Ishikawa (cell line): Measurements from ENCODE around the gene FSCN2.

Experiments
- CEBPB ChIP-seq: IDR thresholded peaks from 2 replicates; pipeline ENCODE4 v1.6.1; 2012
- CREB1 ChIP-seq: IDR thresholded peaks from 2 replicates; pipeline ENCODE4 v1.6.1; 2012; ENCODE audit warnings: low read depth
- EGR1 ChIP-seq: IDR thresholded peaks from 2 replicates; pipeline ENCODE4 v1.6.1; 2012
- EP300 ChIP-seq: IDR thresholded peaks from 2 replicates; pipeline ENCODE4 v1.6.1; 2012; ENCODE audit warnings: borderline replicate concordance
- FOXM1 ChIP-seq: IDR thresholded peaks from 2 replicates; pipeline ENCODE4 v1.6.1; 2012; ENCODE audit warnings: low read depth, borderline replicate concordance
- NFIC ChIP-seq: IDR thresholded peaks from 2 replicates; pipeline ENCODE4 v1.6.1; 2012
- RAD21 ChIP-seq: IDR thresholded peaks from 2 replicates; pipeline ENCODE4 v1.6.1; 2012; ENCODE audit warnings: low read depth
- TAF1 ChIP-seq: IDR thresholded peaks from 2 replicates; pipeline ENCODE4 v1.6.1; 2012; ENCODE audit warnings: low read depth, mild to moderate bottlenecking
- TCF12 ChIP-seq: IDR thresholded peaks from 2 replicates; pipeline ENCODE4 v1.6.1; 2012; ENCODE audit warnings: low read depth
- TEAD4 ChIP-seq: IDR thresholded peaks from 2 replicates; pipeline ENCODE4 v1.6.1; 2012
- YY1 ChIP-seq: IDR thresholded peaks from 2 replicates; pipeline ENCODE4 v1.6.1; 2012; ENCODE audit warnings: low read depth
- ZBTB7A ChIP-seq: IDR thresholded peaks from 2 replicates; pipeline ENCODE4 v1.6.1; 2012; ENCODE audit warnings: low read depth
- TF ChIP-seq, protein P1 (sequence below): IDR thresholded peaks from 2 replicates; pipeline ENCODE4 v1.6.1; 2012
- TF ChIP-seq, protein P2 (sequence below): IDR thresholded peaks from 2 replicates; pipeline ENCODE4 v1.6.1; 2012; ENCODE audit warnings: low read depth, mild to moderate bottlenecking
- TF ChIP-seq, protein P3 (sequence below): IDR thresholded peaks from 2 replicates; pipeline ENCODE4 v1.6.1; 2012

Gene FSCN2

DNA sequence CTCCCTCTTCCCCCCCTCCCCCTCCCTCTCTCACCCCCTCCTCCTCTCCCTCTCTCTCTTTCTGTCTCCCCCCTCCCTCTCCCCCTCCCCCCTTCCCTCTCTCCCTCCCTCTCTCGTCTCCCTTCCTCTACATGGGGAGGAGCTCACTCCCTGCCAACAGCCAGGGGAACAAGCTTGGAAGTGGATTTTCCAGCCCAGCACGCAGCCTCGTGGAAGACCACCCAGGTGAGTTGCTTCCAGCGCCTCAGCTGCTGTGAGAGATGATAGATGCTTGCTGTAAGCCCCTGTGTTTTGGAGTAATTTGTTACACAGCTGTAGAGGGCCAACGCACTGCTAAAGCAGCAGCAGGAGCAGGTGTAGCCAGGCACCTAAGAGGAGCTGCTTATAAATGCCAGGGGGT is 36.4 kb upstream of the FSCN2 start:
- TF ChIP-seq, protein P1, sequence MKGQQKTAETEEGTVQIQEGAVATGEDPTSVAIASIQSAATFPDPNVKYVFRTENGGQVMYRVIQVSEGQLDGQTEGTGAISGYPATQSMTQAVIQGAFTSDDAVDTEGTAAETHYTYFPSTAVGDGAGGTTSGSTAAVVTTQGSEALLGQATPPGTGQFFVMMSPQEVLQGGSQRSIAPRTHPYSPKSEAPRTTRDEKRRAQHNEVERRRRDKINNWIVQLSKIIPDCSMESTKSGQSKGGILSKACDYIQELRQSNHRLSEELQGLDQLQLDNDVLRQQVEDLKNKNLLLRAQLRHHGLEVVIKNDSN: no peak
- TF ChIP-seq TAF1: no peak

DNA sequence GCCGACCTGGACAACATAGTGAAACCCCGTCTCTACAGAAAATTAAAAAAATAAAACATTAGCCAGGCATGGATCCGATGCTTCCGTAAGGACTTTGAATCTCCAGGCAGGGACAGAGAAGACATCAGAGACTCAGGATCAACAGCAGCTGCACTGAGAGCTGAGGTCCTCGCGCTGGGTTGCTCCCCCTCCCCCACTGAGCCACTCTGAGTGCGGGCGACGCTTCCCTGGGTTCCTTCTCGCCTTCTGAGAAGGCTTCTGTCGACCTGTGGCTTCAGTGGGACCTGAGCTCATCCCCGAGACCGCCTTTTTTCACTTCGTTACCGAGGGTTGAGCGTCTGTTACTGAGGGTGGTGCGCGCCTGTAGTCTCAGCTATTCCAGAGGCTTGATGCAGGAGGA is 36.0 kb upstream of the FSCN2 start:
- no peak for TF ChIP-seq TEAD4
- no peak for TF ChIP-seq TAF1
- TF ChIP-seq ZBTB7A: no peak
- no peak for TF ChIP-seq EGR1
- no peak for TF ChIP-seq CREB1
- TF ChIP-seq, protein P2, sequence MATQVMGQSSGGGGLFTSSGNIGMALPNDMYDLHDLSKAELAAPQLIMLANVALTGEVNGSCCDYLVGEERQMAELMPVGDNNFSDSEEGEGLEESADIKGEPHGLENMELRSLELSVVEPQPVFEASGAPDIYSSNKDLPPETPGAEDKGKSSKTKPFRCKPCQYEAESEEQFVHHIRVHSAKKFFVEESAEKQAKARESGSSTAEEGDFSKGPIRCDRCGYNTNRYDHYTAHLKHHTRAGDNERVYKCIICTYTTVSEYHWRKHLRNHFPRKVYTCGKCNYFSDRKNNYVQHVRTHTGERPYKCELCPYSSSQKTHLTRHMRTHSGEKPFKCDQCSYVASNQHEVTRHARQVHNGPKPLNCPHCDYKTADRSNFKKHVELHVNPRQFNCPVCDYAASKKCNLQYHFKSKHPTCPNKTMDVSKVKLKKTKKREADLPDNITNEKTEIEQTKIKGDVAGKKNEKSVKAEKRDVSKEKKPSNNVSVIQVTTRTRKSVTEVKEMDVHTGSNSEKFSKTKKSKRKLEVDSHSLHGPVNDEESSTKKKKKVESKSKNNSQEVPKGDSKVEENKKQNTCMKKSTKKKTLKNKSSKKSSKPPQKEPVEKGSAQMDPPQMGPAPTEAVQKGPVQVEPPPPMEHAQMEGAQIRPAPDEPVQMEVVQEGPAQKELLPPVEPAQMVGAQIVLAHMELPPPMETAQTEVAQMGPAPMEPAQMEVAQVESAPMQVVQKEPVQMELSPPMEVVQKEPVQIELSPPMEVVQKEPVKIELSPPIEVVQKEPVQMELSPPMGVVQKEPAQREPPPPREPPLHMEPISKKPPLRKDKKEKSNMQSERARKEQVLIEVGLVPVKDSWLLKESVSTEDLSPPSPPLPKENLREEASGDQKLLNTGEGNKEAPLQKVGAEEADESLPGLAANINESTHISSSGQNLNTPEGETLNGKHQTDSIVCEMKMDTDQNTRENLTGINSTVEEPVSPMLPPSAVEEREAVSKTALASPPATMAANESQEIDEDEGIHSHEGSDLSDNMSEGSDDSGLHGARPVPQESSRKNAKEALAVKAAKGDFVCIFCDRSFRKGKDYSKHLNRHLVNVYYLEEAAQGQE: no peak
- no peak for TF ChIP-seq CEBPB
- TF ChIP-seq, protein P3, sequence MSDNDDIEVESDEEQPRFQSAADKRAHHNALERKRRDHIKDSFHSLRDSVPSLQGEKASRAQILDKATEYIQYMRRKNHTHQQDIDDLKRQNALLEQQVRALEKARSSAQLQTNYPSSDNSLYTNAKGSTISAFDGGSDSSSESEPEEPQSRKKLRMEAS: no peak
- TF ChIP-seq, protein P1: no peak
- no peak for TF ChIP-seq EP300
- TF ChIP-seq TCF12: no peak
- no peak for TF ChIP-seq NFIC
- TF ChIP-seq YY1: no peak
- no peak for TF ChIP-seq RAD21
- no peak for TF ChIP-seq FOXM1

DNA sequence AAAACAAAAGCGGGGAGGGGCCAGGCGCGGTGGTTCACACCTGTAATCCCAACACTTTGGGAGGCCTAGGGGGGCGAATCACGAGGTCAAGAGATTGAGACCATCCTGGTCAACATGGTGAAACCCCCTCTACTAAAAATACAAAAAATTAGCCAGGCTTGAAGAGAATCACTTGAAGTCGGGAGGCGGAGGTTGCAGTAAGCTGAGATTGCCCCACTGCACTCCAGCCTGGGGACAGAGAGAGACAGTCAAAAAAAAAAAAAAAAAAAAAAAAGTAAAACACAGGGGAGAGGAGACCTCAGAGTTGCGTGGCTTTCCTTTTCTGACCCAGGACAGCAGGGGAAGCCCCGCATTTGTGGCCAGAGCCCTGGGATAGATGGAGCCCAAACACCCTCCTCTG is 35.5 kb upstream of the FSCN2 start:
- TF ChIP-seq, protein P1: no peak
- TF ChIP-seq TAF1 (no peak), NFIC (no peak), CREB1 (no peak), YY1 (no peak), FOXM1 (no peak), TCF12 (no peak), EGR1 (no peak), ZBTB7A (no peak), EP300 (no peak), TEAD4 (no peak), CEBPB (no peak), RAD21 (no peak)
- TF ChIP-seq, protein P3: no peak
- TF ChIP-seq, protein P2: no peak

DNA sequence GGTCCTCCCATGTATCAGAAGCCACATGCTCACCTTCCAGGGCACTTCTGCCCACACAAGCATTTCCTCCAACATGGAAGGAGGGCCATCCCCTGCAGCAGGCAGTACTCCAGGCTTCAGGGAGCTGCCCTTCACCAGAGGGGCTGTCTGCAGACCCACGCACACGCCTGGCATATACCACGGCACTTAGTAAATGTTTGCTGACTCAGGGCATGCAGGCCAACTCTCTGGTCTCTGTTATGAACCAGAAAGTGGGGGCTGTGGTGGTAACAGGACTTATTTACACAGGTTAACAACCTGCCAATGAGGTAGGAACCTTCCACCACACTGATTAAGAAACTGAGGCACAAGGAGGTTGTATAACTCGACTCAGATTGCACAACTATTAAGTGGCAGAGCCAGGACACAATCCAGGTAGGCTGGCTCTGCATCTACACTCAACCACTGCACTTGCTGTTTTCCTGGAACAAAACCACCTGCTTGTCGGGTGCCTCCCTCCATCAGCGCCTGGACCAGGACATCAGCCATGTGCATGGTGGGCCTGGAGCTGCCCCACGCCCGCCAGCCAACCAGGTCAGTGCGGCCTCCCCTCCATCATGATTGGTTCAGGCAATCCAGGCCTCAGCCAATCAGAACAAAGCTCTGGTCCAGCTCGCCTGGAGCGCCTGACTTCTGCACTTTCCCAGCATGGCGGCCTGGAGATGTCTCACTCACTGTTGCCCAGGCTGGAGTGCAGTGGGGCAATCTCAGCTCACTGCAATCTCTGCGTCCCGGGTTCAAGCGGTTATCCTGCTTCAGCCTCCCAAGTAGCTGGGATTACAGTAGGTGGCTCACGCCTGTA is 34.8 kb upstream of the FSCN2 start:
- TF ChIP-seq TCF12 (no peak), ZBTB7A (no peak)
- TF ChIP-seq, protein P3: peak; percentile 24; the same call in 1 of the 2 replicates

DNA sequence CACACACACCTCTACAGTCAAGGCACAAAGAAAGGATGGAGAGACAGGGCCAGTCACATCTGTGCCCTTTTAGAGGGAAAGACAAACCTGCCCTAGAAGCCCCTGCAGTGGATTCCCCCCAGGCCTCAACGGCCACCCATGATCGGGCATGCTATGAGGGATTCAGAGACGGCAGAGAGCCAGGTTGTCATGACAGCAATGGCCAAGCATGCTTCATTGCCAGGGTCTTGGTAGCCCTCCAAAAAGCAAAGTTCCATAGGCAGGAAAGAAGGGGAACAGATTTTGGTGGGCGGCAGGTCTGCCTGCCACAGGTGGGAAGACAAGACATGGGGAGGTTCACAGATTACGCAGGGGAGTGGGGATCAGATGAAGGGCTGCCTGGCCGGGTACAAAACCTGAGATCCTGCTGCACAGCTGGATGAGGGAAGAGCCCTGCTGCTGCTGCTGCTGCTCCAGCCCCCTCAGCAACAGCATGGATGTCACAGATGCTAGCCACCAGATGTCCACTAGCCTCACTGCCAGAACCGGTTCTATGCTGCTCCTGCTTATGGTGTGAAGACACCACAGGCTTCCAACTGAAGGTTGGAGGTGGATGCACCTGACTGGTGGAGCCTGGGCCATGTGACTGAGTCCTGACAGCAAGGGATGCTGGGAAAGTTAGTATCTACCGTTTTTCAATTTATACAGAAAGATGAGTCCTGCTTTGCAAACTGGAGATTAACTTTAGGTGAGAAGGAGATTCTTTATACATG is 33.4 kb upstream of the FSCN2 start:
- TF ChIP-seq FOXM1 (no peak), CEBPB (no peak), EGR1 (no peak), TAF1 (no peak)
- TF ChIP-seq, protein P1: peak; percentile 89
- TF ChIP-seq, protein P2: no peak
